ENCODE data around the gene SMG7.
"Not testable (repeated sequence)": the region's sequence is repeated elsewhere in the genome, so short reads cannot be mapped to it uniquely, and the experiment has no call there.

Gene SMG7

GRCh38 chr1:183472488-183473216 lies at the start of gene SMG7:
SMG7 (plus strand) TSS chr1:183472499; CDS start chr1:183472621, 122 bp downstream.
- no peak for DNase-seq (ENCODE audit: low spot score)

- no peak for DNase-seq (ENCODE audit: low spot score)
Measured at GRCh38 chr1:183423541-183423940, 48.8 kb upstream of the SMG7 start.

GRCh38 chr1:183424691-183425090 lies 47.6 kb upstream of the SMG7 start:
- DNase-seq (ENCODE audit: low spot score), result no peak

GRCh38 chr1:183427591-183427990 lies 44.7 kb upstream of the SMG7 start:
- not testable (repeated sequence) for DNase-seq (ENCODE audit: low spot score)

- no peak for DNase-seq (ENCODE audit: low spot score)
Measured at GRCh38 chr1:183431840-183432547, 40.3 kb upstream of the SMG7 start.

- DNase-seq (ENCODE audit: low spot score), result no peak
Measured at GRCh38 chr1:183432548-183432875, 39.8 kb upstream of the SMG7 start.

- no peak for DNase-seq (ENCODE audit: low spot score)
Measured at GRCh38 chr1:183433703-183434102, 38.6 kb upstream of the SMG7 start.

- no peak for DNase-seq (ENCODE audit: low spot score)
Measured at GRCh38 chr1:183435497-183435896, 36.8 kb upstream of the SMG7 start.

GRCh38 chr1:183438060-183438459 lies 34.2 kb upstream of the SMG7 start:
- no peak for DNase-seq (ENCODE audit: low spot score)

GRCh38 chr1:183443011-183443410 lies 29.3 kb upstream of the SMG7 start:
- no peak for DNase-seq (ENCODE audit: low spot score)

- DNase-seq (ENCODE audit: low spot score), result no peak
Measured at GRCh38 chr1:183443466-183443865, 28.8 kb upstream of the SMG7 start.

GRCh38 chr1:183444243-183444642 lies 28.1 kb upstream of the SMG7 start:
- no peak for DNase-seq (ENCODE audit: low spot score)

GRCh38 chr1:183449223-183449770 lies 23.0 kb upstream of the SMG7 start:
- DNase-seq (ENCODE audit: low spot score), result no peak

- DNase-seq (ENCODE audit: low spot score), result no peak
Measured at GRCh38 chr1:183450093-183450492, 22.2 kb upstream of the SMG7 start.

- DNase-seq (ENCODE audit: low spot score), result no peak
Measured at GRCh38 chr1:183454377-183454776, 17.9 kb upstream of the SMG7 start.

- DNase-seq (ENCODE audit: low spot score), result no peak
Measured at GRCh38 chr1:183456826-183457225, 15.5 kb upstream of the SMG7 start.

- no peak for DNase-seq (ENCODE audit: low spot score)
Measured at GRCh38 chr1:183457449-183457848, 14.8 kb upstream of the SMG7 start.

GRCh38 chr1:183460596-183460995 lies 11.7 kb upstream of the SMG7 start:
- DNase-seq (ENCODE audit: low spot score), result no peak

GRCh38 chr1:183461350-183461749 lies 10.9 kb upstream of the SMG7 start:
- DNase-seq (ENCODE audit: low spot score), result no peak

- DNase-seq (ENCODE audit: low spot score), result no peak
Measured at GRCh38 chr1:183463566-183463965, 8.7 kb upstream of the SMG7 start.

- no peak for DNase-seq (ENCODE audit: low spot score)
Measured at GRCh38 chr1:183466781-183467180, 5.5 kb upstream of the SMG7 start.

- DNase-seq (ENCODE audit: low spot score), result no peak
Measured at GRCh38 chr1:183467687-183468086, 4.6 kb upstream of the SMG7 start.

- DNase-seq (ENCODE audit: low spot score), result peak; percentile 83
Measured at GRCh38 chr1:183470147-183470960, 1.9 kb upstream of the SMG7 start.
